NCI-H1048 (cell line): ENCODE data around the gene SEC24D.

ENCODE experiments used
- DNase-seq: peaks from one replicate; lab custom pipeline; 2025; lab: John Stamatoyannopoulos, UW

Gene SEC24D

DNA sequence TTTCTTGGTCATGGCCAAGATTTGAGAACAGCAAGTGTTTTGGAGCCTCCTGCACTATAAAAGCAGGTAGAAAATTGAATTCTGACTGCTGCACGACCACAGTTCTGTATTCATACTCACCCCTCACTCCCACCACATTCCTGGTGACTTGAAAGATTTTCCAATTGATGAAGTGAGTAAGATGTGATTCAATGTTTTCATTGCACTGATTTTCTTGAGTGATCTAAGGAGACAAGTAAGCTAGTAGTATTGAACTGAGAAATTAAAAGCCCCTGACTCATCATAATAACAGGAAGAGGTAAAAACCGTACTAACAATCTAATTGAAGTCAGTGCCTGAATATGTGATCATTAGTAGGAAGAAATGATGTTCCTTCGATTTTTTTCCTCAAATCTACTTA is 6.1 kb upstream of the SEC24D start:
- DNase-seq: no peak

DNA sequence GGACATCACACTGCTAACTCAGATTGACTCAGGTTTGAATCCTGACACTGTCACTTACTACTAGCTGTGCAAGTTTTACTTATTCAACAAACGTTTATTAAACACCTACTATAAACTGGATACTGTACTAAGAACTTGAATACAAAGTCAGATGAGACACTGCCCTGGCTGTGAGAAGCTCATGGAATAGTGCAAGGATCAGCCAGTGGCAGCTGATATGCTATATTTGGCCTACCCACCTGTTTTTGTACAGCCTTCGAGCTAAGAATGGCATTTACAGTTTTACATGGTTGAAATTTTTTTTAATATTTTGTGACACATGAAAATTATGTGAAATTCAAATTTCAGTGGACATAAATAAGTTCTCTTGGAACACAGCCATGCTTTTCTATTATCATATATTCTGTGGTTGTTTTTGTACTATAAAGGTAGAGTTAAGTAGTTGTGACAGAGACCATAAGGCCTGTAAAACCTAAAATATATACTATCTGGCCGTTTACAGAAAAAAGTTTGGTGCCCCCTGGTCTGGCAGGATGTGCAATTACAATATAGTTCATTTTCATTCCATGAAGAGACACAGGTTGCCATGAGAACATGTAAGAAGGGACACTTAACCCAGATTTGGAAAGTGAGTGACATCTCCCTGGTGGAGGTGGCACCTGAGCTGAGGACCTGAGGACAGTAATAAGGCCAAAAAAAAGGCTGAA is 3.4 kb upstream of the SEC24D start:
- DNase-seq: no peak

DNA sequence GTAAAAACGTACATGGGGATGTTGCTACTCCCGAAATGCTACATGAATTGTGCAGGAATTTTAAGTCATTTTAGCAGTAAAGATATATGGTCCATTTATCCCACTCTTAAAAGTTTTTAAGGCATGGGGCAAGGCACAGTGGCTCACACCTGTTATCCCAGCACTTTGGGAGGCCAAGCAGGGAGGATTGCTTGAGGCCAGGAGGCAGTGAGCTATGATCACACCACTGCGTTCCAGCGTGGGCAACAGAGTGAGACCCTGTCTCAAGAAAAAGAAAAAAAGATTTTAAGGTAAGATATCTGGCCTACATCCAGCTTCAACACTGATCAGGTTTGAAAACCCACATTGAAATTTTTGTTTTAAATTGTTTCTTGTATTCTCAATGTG is 1.2 kb upstream of the SEC24D start:
- no peak for DNase-seq

DNA sequence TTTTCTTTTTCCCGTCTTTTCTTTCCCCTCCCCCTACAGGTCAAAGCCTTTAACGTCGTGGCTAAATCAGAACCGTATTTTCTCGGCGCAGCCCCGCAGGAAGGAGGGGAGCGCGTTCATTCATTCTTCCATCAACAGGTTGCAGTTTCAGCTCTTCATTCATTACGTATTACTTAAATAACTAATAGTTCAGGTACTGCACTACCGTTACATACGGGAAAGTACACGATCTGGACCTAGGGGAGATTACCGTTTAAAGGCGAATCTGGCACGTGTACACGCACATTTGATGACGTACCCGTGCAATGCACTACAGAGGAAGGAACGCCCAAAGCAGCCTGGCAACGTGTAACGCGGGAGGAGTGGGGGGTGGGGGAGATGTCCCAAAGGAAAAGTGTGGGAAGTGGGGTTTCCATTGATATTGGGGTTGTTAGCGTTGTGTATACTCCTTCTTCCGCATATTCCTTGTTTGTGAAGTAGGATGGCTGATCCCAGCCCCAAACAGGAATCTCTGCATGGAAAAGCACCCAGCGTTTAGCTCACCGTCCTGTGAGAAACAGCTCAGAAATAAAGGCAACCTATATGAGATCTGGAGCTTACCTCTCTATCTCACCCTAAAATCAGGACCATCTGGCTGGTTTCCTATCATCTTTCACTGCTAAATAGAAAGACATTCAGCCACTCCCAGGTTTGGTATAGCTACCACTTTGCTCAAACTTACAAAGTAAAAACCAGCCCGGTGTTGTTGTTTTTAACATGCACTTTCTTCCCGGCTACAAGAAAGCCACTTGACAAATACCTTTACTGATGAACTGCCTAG is 585 bp upstream of the SEC24D start:
- no peak for DNase-seq

DNA sequence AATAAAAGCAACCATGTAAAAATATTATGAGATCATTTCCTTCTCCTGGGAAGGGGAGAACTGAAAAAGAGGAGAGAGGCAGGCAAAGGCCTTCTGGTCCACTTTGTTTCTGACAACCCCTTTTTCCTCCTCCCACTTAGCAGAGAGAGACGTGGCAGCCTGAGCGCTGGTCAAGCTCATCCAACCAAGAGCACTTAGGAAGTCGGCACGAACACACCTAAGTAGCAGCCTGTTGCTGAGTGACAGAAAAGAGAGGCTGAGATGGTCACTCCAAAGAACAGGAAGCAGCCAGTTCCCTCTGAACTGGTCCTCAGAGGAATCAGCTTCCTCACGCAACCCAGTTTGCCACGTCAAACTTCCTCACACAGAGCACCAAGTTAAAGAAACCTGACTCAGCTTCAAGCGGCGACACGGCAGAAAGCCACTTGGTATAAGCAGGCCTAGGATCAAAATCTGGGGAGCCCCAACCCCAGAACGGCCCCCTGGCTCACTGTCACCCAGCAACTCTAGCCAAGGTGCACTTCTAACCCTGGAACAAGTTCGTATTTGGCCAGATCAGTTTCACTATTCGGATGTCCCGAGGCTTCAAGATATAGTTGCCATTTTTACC is 861 bp downstream of the SEC24D start:
- no peak for DNase-seq

DNA sequence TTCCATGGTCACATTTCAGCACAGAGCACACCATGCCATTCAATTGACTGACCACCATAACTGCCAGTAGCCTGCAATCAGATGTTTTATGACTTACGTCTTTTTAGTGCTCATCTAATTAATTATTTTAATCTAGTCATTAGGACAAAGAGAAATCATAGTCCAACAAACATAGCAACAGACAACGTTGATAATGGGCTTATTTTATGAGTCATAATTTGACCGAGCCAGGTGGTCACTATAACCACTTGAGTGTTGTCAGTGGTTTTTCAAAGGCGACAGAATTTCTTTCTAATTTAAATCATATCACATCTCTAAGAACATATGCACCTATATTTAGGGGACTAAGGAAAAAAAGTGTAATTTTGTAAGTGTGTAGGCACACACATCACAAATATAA is 1.9 kb downstream of the SEC24D start:
- no peak for DNase-seq

DNA sequence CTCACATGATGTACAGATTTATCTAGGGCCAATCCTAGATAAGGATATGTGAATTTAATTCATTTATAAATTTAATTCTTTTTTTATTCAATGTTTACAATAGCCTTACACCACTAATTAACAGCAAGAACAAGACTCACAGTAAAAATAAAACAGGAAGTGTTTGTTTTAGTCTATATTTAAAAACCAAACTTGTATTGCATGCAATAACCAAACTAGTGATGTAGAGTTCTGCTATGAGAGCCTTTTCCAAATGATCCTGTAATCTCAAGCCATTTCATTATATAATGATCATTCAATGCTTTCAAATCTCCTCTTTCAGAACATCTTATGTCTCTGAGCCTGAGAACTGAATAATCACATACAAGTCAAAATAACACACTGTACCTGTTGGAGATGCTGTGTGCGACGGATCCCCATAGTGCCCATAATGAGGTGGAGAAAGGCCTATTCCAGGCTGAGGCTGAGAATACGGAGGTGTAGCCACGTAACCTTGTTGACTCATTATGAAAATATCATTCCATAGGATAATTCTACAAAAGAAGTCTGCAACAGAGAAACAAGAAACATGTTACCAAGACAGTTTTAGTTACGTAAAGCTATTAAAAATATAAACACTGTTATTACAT is 2.6 kb downstream of the SEC24D start:
- DNase-seq: no peak

DNA sequence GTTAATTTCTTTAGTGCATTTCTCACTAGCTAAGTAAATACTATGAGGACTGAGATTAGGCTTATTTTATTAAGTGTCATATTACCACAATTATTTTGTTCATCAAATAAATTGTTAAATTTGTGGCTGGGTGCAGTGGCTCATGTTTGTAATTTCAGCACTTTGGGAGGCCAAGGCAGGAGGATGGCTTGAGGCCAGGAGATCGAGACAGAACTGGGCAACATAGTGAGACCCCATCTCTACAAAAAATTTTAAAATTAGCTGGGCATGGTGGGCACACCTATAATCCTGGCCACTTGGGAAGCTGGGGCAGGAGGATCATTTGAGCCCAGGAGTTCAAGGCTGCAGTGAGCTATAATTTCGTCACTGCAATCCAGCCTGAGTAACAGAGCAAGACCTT is 6.8 kb downstream of the SEC24D start:
- no peak for DNase-seq

DNA sequence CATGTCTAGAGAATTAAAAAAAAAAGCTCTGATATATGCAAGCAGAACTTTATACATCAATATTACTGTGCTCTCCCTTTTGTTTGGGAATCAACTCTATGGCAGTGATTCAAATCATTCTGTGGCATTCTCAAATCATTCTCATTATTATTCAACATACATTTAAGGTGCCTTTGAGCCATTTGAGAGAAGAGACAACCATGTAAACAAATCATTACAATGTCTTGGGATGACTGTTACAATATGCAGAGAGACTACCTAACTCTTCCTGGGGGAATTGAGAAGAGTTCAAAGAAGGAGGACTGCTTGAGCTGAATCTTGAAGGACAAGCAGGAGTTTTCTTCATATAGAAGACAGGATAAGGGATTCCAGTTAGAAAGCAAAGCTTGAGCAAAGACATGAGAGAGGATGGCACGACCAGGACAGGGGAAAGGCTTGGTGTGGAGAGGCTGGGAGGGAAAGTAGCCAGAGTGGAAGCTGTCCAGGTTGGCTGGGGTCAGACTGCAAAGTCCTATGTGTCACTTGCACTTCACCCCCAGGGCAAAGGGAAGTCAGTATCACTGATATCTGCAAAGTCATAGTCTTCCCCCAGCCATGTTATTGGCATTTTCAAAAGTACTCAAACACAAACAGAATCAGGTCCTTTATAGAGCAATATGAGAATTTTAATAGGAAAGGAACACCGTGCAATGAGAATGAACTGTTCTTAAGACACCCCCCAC is 9.0 kb downstream of the SEC24D start:
- DNase-seq: no peak

DNA sequence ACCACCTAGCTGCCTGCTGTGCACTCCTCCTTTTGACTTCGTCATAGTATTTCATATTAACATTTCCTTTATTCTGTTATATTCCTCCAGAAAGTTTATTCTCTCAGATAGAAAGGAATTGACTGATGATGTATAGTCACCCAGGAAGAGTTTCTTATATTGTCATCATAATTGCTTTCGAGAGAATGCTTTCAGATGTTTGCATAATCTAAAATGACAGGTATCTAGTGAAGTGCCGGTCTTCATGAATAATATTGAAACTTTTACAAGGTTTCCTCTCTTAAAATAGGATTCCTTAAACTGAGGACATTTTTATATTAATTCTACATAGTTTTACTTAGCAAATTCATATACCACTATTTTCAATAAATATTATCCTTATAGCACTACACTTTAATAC is 10.1 kb downstream of the SEC24D start:
- DNase-seq: no peak

DNA sequence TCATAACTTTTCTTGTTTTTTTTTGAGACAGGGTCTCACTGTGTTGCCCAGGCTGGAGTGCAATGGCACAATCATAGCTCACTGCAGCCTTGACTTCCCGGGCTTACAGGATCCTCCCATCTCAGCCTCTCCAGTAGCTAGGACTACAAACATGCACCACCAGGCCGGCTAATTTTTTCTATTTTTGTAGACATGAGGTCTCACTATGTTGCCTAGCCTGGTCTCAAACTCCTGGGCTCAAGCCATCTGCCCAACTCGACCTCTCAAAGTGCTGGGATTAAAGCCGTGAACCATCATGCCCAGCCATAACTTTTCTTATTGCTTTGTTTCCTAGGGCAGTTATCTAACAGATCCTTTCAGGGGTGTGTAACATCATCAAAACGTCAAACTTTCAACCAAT is 11.8 kb downstream of the SEC24D start:
- DNase-seq: no peak

DNA sequence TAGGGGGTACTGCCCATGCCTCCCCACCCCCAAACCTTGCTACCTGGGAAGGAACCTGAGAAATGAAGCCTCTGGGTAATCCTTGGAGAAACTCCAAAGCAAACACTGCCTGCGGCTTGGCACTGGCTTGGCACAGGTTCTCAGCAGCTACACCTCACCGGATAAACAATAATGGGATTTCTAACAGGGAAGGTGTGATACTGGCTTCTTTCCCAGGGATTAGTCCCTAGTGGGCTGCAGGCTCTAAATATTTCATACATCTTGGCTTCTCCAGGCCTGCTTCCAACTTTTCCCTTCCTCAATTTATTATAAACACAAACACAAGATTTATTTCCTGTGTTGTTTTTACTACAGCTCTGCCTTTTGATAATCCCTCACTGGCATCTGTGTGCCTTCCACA is 12.5 kb downstream of the SEC24D start:
- DNase-seq: no peak

DNA sequence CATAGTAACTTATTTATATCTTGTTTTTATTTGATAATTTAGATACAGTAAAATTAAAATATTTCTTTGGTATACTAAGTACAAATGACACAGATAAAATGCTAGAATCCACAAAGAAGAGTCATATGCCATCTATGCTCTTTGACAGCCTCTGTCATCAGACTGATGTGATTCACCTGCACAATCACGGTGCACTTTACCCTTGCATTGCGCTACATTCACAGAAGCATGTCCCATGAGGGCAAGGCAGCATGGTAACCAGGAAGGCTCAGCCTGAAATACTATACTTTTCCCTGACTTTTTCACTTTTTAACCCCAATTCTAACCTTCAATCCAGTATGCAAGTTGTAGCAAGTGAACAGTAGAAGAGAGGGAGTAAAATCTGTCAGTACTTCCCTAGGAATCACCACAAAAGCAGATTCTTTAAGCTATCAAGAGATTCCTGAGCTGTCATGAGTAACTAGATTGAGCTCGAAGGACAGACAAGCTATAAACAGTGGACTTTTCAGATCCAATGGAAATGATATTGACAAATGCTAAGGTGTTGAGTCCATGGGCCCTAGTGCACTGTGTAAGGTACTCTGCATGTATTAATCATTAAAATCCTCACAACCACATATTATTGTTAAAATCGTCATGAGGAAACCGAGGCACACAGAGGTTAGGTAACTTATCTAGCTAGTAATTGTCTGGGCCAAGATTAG is 14.2 kb downstream of the SEC24D start:
- no peak for DNase-seq

DNA sequence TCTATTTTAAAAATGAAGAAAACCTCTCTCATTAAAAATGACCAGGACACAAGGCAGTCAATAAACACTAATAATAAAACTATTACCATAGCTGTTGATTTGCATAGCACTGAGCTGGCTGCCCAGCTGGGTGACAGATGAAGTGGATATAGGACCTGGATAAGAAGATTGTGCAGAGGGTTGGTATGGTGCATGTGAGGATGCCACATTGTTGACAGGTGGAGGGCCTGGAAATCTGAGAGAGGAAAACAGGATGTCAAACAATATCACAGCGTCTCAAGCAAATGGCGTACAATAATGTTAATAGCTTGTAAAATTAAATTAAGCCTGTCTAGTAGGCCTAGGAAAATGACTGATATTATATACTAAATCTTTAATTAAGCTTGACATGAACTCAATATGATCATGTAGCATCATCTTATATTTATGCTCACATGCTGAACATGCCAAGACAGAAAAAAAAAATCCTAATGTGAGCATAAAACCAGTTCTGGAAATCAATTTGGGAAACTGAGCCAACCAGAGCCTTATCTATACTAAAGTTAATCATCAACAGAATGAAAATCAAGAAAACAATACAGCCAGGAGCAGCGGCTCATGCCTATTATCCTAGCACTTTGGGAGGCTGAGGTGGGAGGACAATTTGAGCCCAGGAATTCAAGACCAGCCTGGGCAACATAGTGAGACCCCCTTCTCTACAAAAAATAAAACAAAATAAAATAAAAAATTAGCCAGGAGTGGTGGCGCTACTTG is 18.6 kb downstream of the SEC24D start:
- DNase-seq: no peak

DNA sequence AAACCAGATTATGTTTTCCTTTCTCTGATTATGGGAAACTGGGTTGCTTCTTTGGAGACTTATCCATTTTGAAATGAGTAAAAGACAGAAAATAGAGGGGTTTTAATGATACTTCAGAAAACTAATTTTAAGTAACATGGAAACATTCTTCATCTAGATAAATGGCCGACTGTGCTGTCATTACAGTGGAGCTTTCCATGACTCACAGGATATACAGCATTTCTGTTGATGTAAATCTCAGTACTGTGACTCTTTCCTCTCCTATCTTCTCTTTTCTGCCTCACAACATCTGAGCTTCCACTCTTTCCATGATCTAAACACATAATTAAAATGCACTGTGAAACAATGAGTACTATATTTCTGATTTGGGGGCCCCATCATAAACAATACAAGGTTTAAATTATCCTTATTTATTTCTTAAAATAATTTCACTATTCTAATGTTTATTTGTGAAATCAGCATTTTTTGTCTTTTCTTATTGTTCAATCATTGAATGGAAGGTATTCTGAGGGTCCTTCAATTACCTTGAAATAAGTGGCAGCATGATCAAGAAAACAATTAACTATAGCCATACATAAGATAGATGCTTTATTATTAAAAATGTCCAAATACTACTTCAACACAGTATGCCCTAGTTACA is 19.3 kb downstream of the SEC24D start:
- no peak for DNase-seq

DNA sequence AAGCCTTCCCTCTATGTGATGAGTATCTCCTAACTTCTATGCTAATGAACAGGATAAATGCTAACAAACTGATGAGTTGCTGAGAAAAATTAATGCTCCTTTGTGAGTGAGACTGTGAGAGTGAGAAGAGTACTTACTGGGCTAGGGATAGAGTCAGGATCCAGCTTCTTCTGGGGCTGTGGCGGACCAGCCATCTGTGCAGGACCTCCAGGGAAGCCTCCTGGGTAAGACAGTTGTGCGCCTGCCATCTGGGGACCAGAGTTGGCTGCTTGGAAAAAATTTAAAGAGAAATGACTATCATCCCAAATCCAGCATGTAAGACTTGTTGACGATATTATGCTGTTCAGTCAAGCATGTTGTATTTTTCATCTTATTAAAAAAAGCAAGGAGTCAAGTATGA is 21.0 kb downstream of the SEC24D start:
- no peak for DNase-seq

DNA sequence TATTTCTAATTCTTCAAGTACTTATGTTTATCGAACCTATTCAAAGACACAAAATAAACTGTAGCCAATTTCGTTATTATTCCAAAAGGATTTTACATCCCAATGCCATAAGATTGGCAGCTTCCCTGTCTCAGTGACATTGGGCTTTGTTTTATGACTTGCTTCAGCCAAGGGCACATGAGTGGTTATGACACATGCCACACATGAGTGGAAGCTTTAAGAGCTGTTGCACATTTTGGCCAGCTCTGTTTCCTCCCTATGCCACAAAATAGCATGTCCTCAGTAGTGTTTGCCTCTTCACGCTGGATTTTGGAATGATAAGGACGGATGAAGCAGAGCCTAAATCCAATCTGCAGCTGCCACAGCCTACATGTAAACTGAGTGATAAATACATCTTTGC is 21.9 kb downstream of the SEC24D start:
- no peak for DNase-seq

DNA sequence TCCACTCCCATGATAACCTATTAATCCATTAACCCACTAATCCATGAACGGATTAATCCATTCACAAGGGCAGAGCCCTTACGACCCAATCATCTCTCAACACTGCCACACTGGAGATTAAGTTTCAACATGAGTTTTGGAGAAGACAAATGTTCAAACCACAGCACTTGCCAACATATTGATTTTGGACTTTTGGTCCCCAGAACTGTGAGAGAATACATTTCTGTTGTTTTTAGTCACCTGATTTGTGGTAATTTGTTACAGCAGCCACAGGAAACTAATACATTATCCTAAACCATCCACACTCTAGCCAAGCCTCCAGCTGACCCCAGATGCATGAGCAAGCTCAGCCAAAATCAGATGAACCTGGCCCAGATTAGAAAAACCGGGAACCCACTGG is 22.4 kb downstream of the SEC24D start:
- DNase-seq: no peak

DNA sequence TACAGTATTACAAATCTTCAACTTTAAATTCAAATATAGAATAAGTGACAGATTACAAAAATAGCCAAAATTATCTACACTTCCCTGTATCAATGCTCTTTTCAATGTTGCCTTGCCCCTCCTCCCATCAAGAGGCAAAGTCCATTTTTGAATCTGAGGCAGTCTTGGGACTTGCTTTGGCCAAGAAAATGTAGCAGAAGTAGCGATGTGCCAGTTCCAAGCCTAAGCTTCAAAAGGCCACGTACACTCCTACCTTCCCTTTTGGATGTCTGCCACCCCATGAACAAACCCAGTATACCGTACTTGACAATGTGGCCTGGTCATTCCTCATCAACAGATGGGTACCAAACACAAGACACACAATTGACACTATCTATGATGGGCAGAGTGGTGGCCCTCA is 24.1 kb downstream of the SEC24D start:
- DNase-seq: no peak

DNA sequence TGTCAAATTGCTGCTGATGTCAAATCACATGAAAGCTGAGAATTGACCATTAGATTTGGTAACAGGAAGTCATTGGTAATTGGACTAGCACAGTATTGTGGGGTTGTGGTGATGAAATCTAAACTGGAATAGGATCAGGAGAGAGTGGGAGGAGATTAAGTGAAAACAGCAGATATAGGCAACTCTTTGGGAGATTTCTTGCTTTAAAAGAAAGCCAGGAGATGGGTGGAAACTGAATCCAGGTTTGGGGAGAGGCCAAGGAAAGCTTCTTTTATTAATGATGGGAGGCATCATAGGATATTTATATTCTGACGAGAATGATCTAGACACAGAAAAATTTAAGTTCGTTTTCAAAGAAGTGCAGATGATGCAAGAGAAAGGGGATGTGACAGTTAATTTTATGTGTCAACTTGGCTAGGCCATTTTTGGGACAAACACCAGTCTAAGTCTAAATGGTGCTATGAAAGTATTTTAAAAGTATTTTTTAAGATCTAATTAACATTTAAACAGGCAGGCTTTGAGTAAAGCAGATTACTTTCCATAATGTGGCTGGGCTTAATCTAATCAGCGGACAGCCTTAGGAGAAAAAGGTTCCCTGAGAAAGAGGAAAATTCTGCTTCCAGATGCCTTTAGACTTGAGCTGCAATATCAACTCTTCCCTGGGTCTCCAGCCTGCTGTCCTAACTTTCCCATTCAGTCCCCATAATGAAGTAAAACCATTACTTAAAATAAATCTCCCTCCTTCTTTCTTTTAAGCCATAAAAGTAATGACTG is 24.7 kb downstream of the SEC24D start:
- no peak for DNase-seq
